Astrocyte (in vitro differentiated cells and primary cell): Measurements from ENCODE around the gene HS6ST1. TPM values are rescaled to one million over a fixed set of nuclear protein-coding genes. Genes with fewer than 3 reads are reported as not detected.

Experiments used
- DNase-seq: peaks from one replicate; pipeline ENCODE4 v3.0.0-alpha.2; 2010; ENCODE audit warnings: low read depth
- FAIRE-seq: peaks from 2 replicates; lab custom pipeline; 2011; peaks lifted over from hg19 to GRCh38; lab: Jason Lieb, UNC
- H2AFZ ChIP-seq: 2 replicates; pipeline ENCODE4 v1.6.0; 2012; ENCODE audit warnings: low read depth, low read length, inconsistent platforms
- H3K27ac ChIP-seq: 2 replicates; pipeline ENCODE4 v1.5.1; 2011; ENCODE audit warnings: low read depth, low read length, inconsistent platforms
- H3K27me3 ChIP-seq: 2 replicates; pipeline ENCODE4 v1.6.0; 2011; ENCODE audit warnings: low read length, inconsistent platforms; ENCODE audit not compliant: insufficient read depth
- H3K36me3 ChIP-seq: 2 replicates; pipeline ENCODE4 v1.5.1; 2011; ENCODE audit warnings: low read length, inconsistent platforms; ENCODE audit not compliant: insufficient read depth
- H3K4me1 ChIP-seq: 2 replicates; pipeline ENCODE4 v1.5.1; 2011; ENCODE audit warnings: low read length, inconsistent platforms; ENCODE audit not compliant: insufficient read depth
- H3K4me2 ChIP-seq: 2 replicates; pipeline ENCODE4 v1.6.0; 2012; ENCODE audit warnings: low read length, inconsistent platforms
- H3K4me3 ChIP-seq: 2 replicates; pipeline ENCODE4 v1.5.1; 2011; ENCODE audit warnings: low read depth, mild to moderate bottlenecking, low read length, inconsistent platforms; ENCODE audit not compliant: insufficient read depth
- H3K79me2 ChIP-seq: 2 replicates; pipeline ENCODE4 v1.6.0; 2012; ENCODE audit warnings: mild to moderate bottlenecking, low read length, inconsistent platforms; ENCODE audit not compliant: insufficient read depth
- H3K9ac ChIP-seq: 2 replicates; pipeline ENCODE4 v1.6.0; 2012; ENCODE audit warnings: mild to moderate bottlenecking, low read length, inconsistent platforms
- H3K9me3 ChIP-seq: 2 replicates; pipeline ENCODE4 v1.5.1; 2012; ENCODE audit warnings: low read depth, mild to moderate bottlenecking, low read length, inconsistent platforms; ENCODE audit not compliant: insufficient read depth
- H4K20me1 ChIP-seq: 2 replicates; pipeline ENCODE4 v1.6.0; 2012; ENCODE audit warnings: low read length, inconsistent platforms; ENCODE audit not compliant: insufficient read depth
- H3K27ac Mint-ChIP-seq: one replicate; pipeline ENCODE4 v1.8.0; 2021; ENCODE audit warnings: mild to moderate bottlenecking, mixed read lengths; ENCODE audit not compliant: unreplicated experiment
- H3K27me3 Mint-ChIP-seq: one replicate; pipeline ENCODE4 v1.8.0; 2021; ENCODE audit warnings: low read depth, mixed read lengths; ENCODE audit not compliant: unreplicated experiment
- H3K36me3 Mint-ChIP-seq: one replicate; pipeline ENCODE4 v1.8.0; 2021; ENCODE audit warnings: low read depth, mixed read lengths; ENCODE audit not compliant: unreplicated experiment
- H3K4me1 Mint-ChIP-seq: one replicate; pipeline ENCODE4 v1.8.0; 2021; ENCODE audit warnings: low read depth, mixed read lengths; ENCODE audit not compliant: unreplicated experiment
- H3K4me3 Mint-ChIP-seq: one replicate; pipeline ENCODE4 v1.8.0; 2021; ENCODE audit warnings: mild to moderate bottlenecking, moderate library complexity, mixed read lengths; ENCODE audit not compliant: unreplicated experiment
- H3K9me3 Mint-ChIP-seq: one replicate; pipeline ENCODE4 v1.8.0; 2021; ENCODE audit warnings: mild to moderate bottlenecking, mixed read lengths; ENCODE audit not compliant: unreplicated experiment
- CTCF ChIP-seq: IDR thresholded peaks from 2 replicates; pipeline ENCODE4 v1.5.1; 2011; ENCODE audit warnings: low read depth, mild to moderate bottlenecking, inconsistent platforms, low read length, moderate library complexity; ENCODE audit not compliant: insufficient read depth
- EZH2 ChIP-seq: IDR thresholded peaks from 2 replicates; pipeline ENCODE4 v1.6.1; 2012; ENCODE audit warnings: mild to moderate bottlenecking, low read length, inconsistent platforms; ENCODE audit not compliant: insufficient read depth
- total RNA-seq: library from RNA; stranded (reverse); gene quantifications from 2 replicates; pipeline ENCODE4 v1.2.1, GENCODE V29; 2021

HS6ST1 gene
- total RNA-seq, 1 donor from 2014 or later: 20.5 TPM

- no peak for FAIRE-seq
- Histone ChIP-seq H3K36me3 (no peaks in the 10 kb centered on the region), H3K9ac (no peak overlapping the region), H3K27me3 (no peaks in the 10 kb centered on the region), H4K20me1 (peaks cover 98% of the 10 kb centered on the region), H3K27ac (no peak overlapping the region), H3K9me3 (no peaks in the 10 kb centered on the region), H3K4me3 (no peak overlapping the region), H2AFZ (no peak overlapping the region), H3K4me1 (peaks cover 12% of the 10 kb centered on the region), H3K4me2 (no peak overlapping the region), H3K79me2 (peaks cover 97% of the 10 kb centered on the region)
- Mint-ChIP-seq H3K9me3 (no peaks in the 10 kb centered on the region), H3K27ac (no peak overlapping the region), H3K4me3 (no peak overlapping the region), H3K4me1 (peaks cover 13% of the 10 kb centered on the region), H3K27me3 (peaks cover 6% of the 10 kb centered on the region), H3K36me3 (peaks cover 7% of the 10 kb centered on the region)
- no peak for TF ChIP-seq CTCF
- no peak for DNase-seq
These were observed 7.4 kb downstream of the HS6ST1 start for GRCh38 chr2:128311216-128311754.

- H3K36me3 ChIP-seq: no peaks in the 10 kb centered on the region
- H3K27ac ChIP-seq: no peak overlapping the region
- peaks cover 13% of the 10 kb centered on the region for H3K4me1 ChIP-seq
- FAIRE-seq (no peak), DNase-seq (no peak)
- H3K27me3 ChIP-seq: no peaks in the 10 kb centered on the region
- H3K4me3 ChIP-seq: no peak overlapping the region
- Mint-ChIP-seq H3K4me3 (no peak overlapping the region), H3K27ac (no peak overlapping the region), H3K4me1 (peaks cover 18% of the 10 kb centered on the region), H3K27me3 (peaks cover 6% of the 10 kb centered on the region), H3K9me3 (no peaks in the 10 kb centered on the region), H3K36me3 (peaks cover 7% of the 10 kb centered on the region)
- no peaks in the 10 kb centered on the region for H3K9me3 ChIP-seq
- H3K9ac ChIP-seq: no peak overlapping the region
- no peak overlapping the region for H3K4me2 ChIP-seq
- TF ChIP-seq CTCF (no peak), EZH2 (no peak)
- H4K20me1 ChIP-seq: peaks cover 97% of the 10 kb centered on the region
- no peak overlapping the region for H2AFZ ChIP-seq
- H3K79me2 ChIP-seq: peaks cover 95% of the 10 kb centered on the region
These were observed 7.9 kb downstream of the HS6ST1 start for GRCh38 chr2:128310761-128311160.

GRCh38 chr2:128310094-128310716 lies 8.5 kb downstream of the HS6ST1 start:
- Histone ChIP-seq H3K9me3 (no peaks in the 10 kb centered on the region), H3K9ac (no peak overlapping the region), H3K36me3 (no peaks in the 10 kb centered on the region), H3K27me3 (no peaks in the 10 kb centered on the region), H3K4me2 (no peak overlapping the region), H3K4me3 (no peak overlapping the region), H3K4me1 (peaks cover 19% of the 10 kb centered on the region), H3K79me2 (peaks cover 95% of the 10 kb centered on the region), H2AFZ (no peak overlapping the region), H3K27ac (no peak overlapping the region), H4K20me1 (peaks cover 97% of the 10 kb centered on the region)
- Mint-ChIP-seq H3K4me1 (peaks cover 21% of the 10 kb centered on the region), H3K27ac (no peak overlapping the region), H3K27me3 (peaks cover 6% of the 10 kb centered on the region), H3K9me3 (no peaks in the 10 kb centered on the region), H3K36me3 (peaks cover 7% of the 10 kb centered on the region), H3K4me3 (no peak overlapping the region)
- DNase-seq: no peak
- TF ChIP-seq CTCF (no peak), EZH2 (no peak)
- no peak for FAIRE-seq
